T follicular helper cell (primary cell): ENCODE data around the gene PTPA.

Experiments
- DNase-seq: peaks from one replicate; pipeline ENCODE4 v3.0.0-alpha.2; 2020; ENCODE audit warnings: low read depth

Gene PTPA

DNA sequence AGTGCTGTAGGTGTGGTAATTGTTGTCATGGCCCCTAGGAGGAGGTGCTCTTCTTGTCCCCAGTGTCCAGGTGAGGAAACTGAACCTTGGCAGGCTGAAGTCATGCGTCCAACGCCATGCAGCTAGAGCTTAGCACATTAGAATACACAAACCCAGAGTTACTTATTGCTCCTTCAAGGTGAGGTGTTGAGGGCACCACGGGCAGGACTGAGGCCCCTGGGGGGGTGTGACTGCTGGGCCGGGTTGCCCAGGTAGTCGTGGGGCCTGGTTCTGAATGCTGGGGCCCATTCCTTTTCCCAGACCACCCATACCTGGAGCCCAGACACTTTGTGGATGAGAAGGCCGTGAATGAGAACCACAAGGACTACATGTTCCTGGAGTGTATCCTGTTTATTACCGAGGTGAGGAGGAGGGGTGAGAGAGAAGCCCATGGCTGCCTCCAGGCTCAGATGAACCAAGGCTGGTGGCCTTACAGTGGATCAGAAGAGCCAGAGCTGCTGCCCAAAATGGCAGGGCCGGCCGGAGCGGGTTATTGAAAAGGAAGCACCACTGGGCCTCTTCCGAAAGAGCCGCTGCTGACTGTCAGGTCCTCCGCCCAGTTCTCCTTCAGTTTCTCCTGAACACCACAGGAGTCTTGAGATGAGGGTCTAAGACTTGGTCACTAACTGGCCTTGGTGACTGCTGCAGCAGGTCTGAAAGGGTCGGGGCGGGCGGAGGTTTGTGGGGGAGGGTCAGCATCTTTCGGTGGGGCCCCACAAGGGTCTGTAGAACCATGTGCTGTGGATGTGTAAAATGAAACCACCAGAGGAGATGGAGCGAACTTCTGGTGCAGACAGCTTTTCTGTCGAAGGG, 26.3 kb downstream of the PTPA start:
- DNase-seq, result no peak

DNA sequence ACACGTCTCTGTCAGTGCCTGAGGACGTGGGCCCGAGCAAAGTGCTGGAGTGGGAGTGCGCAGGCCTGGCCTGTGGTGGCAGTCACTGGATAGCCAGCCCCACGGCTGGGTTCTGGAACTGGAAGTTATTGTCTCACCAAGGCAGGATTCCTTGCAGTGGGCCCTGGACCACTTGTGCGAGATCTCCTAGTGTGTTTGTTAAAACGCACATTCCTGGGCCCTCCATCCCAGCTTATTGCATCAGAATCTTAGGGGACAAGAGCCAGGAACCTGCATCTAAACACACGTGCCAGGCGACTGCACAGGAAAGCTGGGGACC, 26.9 kb downstream of the PTPA start:
- DNase-seq, result no peak

DNA sequence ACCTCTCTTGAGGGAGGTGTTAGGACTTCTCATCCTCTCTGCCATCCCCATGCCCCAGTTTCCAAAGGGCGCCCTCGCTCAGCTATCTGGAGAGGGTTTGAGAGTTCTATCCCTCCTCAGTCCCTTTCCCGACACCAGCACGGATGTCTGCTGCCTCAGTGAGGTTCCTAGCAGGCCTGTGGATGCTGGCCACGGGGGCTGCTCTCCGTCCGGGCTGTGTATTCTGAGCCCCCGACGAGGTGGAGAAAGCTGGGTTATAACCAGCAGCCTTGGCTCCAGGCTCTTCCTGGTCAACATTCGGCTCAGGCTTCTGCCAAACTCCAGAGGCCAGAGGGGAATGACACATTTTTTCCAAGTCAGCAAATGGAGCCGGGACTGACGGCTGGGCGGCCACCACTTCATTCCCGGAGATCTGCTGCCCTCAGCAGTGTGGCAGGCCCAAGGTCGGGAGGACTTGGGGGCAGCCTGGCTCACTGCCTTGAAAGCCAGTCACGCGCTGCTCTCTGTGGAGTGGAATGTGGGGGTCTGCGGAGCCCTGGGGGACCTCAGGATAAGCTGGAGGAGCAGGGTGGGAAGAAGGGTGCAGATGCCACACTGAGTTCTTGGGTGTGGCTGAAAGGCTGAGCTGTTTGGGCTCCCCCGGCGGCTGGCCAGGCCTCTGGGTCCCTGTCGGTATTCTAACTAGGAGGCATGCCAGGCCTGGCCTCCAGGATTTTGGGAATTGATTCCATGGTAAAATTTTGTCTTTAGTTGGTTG, 27.4 kb downstream of the PTPA start:
- no peak for DNase-seq

DNA sequence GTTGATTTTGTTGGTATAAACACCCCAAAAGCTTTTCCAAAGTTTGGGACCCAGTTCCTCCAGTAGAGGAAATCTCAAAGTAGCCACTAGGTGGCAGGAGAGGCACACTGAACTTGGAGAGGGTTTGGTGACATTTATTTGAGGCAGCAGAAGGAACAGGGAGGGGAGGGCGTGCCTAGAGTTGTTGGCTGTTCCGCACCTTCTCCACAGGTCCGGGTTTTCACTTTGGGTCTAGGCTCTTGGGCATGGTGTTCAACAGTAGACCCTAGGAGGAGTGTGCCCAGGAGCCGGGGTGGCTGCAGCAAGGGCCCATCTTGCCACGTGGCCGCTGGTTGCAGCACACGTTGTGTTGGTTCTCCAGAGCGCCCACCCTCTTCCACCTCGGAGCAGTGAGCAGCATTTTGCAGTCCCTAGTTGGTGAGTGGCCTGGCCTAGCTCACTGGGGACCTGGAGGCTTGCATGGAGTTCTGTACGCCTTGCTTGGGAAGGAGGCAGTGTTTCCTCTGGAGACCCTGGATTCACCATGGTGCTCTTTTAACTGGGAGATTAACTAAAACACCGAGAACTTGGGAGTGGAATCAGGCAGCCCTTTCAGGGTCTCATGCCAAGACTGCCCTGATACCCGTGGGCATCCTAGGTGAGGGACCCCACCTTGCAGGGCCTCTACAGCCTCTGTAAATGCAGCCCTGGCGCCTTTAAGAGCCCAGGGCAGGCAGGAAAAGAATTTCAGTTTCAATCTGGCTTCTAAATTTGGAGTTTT, 28.2 kb downstream of the PTPA start:
- DNase-seq, result peak; percentile 65

DNA sequence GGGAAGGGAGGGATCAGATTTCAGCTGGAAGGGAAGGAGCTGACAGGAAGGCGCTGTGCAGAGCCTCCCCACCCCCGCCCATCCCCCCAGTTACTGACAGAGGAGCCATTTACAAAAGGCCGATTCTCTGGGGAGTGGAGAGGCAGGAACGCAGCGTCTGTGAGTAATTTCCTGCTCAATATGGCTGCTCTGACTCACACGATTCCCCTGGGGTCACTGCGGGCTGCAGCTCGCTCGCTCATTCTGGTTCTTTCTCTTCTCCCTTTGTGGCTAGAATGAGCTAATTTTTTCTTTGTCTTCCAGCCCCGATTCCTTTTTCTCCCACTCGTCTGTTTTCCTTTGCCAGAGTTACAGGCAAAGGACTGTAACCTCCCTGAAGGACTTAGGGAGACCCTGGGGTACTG, 28.8 kb downstream of the PTPA start:
- DNase-seq, result peak; percentile 70

DNA sequence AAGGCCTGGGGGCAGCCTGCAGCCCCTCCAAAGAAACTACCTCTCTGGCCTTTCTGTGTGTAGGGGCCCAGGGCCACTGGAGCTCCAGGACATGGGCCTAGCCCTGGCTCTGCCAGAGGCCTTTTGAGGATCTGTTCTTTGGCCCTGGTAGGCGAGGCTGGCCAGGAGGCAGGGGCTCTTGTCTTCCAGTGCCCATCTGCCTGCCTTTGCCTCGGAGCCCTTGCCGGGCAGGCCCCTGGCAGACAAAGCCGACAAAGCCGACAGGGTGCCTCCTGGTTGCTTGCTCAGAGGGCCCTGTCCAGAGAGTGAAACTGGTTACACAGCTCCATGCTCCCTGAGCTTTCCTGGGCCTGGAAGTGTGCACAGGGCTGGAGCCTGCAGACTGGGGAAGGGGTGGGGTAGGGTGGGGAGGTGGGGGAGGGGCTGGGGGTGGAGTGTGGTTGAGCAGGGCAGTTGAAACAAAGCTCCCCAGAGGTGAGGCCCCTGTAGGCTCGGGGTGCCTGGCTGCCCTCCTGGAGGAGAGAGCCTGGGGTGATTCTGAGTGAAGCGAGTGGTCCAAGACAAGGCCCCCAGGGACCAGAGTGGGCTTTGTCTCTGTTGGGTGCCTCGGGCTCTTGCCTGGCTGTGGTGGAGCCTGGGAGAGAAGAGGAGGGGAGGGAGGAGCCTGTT, 29.3 kb downstream of the PTPA start:
- DNase-seq, result no peak

DNA sequence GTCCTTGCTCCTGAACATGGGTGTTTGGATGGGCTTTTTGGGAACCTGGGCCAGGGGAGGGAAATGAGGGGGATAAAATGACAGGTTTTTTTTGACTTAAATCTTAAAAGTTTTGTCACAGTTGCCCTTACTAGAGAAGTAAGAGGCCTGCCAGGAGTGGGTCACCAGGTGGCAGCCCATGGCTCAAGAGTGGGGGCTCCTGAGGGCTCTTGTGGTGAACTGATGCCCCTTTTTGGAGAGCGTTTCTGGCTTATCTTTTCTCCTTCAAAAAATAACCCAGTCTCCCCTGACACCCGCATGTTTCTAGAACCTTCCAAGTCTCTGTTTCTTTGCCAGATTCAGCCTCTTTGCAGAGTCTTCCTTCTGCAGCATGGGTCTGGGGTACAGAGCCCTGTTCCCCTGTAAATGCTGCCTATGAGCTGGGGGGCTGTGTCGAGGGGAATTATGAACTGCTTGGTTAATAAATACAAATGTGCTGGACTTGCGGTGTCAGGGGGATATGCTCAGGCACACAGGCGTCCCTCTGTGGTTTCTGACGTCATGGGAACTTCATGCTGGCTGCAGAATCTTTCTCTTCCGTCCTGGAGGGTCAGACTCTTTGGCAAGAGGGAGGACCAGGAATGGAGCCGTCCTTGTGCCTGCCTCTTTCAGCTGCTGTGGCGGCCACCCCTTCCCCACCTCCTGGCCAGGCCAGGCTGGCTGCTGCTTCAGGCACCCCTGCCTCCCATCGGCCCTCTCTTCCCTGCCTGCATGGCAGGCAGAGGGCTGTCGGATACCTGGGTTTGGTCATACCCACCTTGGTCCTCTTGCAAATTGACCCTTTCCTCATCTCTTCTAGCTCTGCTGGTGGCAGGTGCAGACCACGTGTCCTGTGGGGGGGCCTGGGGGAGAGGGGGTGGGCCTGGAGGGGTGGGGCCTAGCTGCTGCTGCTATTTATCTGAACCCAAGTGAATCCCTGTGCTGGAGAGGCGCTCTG, 30.1 kb downstream of the PTPA start:
- no peak for DNase-seq

DNA sequence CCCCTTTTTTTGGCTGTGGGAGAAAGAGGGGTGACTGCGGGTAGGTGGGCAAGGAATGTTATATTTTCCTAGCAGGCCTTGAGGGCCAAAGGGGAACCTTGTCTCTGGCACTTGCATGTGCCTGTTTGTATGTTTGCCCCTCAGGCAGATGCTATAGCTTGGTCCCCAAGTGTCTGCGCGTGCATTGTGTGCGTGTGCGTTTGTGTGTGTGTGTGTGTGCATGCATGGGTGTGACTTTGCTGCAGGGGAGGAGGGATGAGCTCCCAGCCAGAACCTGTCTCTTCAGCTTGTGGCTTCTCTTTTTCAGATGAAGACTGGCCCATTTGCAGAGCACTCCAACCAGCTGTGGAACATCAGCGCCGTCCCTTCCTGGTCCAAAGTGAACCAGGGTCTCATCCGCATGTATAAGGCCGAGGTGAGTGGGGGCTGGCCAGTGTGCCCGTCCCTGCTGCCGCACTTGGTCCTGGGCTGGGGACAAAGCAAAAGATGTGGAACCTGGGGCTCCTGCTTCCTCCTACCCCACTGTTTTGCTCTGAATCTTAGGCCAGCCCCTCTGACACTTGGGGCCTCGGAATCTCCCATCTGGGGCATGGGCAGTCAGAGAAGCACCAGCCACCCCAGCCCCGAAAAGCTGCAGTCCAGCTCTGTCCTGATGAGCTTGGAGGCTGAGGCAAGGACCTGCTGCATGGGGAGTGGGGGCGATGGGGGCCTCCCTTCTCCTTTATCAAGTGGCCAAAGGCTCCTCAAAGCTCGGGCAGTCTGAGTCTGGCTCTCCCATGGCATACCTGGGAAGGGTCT, 31.1 kb downstream of the PTPA start:
- no peak for DNase-seq

DNA sequence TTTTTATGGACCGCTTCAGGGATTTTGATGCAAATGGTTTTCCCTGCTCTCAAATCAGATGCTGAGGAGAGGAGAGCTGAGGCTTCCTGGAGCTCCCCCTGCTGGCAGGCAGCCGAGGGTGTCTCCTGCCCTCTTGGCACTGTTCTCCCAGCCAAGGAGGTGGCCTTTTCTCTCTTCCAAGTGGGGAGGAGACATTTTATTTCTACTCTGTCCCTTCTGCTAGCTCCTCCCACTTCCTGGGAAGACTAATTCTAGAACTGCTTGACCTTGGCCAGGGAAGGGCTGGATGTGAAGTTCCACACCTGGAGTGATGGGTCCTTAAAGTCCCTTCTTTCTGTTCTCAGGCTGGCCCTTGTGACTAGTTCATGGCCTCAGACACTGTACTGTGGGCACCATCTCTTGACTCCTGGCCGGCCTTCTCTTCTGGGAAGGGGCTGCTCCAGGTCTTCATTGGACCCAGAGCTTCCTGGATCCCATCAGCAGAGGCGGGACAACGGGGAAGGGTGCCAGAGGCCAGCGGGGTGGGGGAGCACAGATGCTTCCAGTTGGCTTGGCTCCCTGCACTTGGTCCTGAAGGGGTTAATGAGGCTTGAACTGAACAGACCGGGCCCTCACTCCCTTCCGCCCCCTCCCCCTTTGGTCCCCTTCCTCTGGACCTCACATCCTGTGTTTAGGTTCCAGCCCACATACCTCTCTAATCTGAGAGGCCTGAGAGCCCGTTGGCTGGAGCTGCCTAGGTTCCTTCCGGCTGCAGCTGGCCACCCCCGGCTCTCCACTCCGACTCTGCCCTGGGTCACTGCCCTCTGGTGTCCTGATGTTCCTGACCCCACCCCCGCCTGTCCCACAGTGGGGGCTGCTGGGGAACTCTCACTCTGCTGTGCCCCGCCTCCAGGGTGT, 32.1 kb downstream of the PTPA start:
- peak; percentile 64 for DNase-seq

DNA sequence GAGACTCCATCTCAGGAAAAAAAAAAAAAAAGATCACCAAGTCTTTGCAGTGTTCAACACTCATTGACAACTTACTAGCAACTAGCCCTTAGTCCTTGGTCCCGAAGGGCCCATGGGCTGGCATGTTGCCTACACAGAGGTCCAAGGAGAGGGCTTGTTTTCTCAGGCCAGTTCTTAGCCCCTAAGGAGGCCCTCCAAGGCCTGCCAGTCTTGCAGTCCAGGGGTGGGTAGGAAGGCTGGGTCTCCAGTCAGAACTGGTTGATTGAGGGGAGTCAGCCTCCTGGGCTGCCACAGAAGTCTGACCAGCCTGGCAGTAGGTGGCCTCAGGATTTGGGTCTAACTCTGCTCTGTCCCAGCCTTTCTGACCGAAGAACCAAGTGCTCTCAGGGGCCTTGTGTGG, 34.1 kb downstream of the PTPA start:
- DNase-seq, result no peak

DNA sequence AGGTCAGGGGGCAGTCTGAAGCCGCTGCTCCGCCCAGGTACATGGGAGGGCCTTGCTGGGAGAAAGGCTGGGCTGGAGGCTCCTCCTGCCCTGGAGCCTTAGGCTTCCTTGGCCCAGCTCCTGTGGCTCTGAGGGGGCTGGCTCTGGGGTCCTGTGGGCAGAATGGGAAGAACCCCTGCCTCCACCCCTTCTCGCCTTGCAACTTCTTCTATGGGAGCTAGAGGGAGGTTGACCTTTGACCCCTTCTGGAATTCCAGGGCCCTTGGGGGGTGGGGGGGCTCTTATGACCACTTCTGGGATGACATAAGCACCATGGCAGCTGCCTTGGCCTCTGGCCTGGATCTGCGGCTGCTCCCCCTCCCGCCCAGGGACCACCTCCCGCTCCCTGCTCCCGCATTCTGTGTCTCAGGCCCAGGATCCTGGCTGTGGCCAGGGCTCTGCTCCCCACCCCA, 34.7 kb downstream of the PTPA start:
- DNase-seq, result no peak

DNA sequence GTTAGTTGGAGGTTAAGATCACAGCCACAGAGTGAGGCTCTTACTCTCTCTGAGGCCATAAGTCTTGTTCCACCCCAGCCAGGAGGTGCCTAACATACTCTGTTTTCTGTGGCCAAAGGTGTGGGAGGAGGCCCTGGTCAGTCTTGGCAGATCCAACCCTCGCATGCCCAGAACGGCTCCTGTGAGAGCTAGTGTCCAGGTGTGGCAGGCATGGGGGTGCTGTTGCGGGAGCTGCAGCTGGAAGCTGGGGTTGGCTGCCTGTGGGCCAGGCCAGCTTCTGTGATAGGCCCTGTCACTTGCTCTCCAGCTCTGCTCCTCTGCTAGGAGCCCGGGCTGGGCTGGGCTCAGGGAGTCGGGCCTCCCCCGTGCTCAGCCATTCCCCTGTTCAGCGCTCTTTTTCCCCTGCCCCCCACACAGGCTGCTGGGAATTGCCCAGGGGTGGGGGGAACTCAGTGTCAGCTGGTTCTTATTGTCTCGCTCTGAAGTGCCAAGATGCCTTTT, 35.3 kb downstream of the PTPA start:
- no peak for DNase-seq

DNA sequence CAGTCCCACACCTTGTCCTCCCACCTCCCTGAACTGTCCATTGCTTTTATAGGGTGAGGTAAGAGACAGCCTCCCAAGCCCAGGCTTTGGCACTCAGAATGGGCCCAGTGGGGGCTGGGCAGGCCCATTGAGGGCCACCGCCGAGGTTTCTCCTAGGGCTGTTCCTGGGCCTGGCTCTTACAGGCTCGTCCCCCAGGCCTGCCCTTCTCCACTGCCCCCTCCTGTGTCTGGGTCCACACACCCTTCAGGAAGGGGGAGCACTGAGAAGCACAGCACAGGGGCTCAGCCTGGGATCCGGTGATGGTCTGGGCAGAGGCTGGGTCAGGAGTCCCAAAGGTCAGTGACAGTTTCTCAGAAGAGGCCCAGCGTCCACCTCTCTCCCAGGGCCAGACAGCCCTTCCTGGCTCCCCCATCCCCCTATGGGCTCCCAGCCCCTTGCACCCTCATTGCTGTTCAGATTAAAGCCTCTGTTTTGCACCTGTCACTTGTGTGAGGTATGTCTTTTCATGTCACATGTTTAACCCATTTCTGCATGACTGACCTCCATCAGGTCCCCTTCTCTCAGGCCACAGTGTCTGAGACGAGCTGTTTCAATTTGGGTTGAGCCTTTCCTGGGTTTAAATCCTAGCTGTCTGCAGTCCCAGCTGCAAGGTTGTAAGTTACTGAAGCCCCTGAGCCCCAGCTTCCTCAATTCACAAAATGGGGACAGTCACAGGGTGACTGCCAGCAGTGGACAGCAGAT, 37.4 kb downstream of the PTPA start:
- no peak for DNase-seq

DNA sequence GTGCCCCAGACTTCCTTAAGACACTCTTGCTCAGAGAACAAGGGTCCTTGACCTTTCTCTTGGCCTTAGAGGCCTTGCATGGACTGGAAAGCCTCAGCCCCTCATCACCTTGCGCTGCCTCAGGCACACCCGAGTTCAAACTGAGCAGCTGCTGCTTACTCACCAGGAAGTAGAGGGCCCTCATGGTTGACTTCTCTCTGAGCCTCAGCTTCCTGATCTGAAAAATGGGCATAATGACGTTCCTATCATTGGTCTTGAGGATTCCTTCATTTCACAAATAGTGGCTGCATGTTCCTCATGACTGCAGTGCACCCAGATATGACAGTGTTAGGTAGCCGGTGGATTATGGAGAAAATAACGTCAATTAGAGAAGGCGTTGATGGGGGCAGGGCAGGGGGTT, 38.2 kb downstream of the PTPA start:
- no peak for DNase-seq

DNA sequence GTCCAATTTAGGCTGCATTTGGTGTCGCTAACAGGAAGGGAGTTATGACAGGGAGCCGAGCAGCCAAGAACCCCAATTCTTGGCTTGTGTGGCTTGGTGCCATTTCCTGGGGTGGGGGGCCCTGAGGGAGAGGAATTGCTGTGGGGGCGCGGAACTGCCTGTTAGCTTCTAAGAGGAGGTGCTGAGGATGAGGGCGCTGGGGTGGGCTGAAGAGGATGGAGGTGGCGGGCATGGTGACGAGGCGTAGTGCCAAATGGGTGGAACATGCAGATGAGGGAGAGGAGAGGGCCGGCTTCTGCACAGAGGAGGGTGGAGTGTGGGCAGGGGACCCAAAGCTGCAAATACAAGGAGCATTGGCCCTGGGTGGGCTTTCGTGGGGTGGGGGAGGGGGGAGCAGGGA, 38.9 kb downstream of the PTPA start:
- no peak for DNase-seq

DNA sequence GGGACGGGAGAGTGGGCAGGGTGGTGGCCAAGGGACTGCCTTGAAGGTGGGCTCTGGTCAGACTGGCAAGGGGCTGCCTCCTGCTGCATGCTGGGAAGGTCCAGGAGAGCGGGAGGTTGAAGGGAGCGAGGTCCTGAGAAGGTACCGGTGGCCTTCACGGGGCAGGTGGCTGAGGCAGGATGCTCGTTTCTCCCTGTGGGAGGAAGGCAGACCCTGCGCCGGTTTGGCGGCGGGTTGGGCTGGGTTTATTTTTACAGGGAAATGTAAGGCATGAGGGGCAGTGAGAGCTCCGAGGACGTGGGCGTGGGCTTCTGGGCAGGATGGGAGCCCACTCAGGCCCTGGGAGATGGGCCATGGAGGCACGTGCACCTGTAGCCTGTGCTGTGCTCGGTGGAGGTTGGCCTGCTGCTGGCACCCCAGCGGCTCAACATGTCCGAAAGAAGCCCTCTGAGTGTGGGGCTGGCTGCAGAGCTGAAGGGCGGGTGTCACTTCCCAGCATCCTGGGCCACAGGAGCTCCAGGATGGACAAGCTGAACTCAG, 39.5 kb downstream of the PTPA start:
- DNase-seq, result no peak

DNA sequence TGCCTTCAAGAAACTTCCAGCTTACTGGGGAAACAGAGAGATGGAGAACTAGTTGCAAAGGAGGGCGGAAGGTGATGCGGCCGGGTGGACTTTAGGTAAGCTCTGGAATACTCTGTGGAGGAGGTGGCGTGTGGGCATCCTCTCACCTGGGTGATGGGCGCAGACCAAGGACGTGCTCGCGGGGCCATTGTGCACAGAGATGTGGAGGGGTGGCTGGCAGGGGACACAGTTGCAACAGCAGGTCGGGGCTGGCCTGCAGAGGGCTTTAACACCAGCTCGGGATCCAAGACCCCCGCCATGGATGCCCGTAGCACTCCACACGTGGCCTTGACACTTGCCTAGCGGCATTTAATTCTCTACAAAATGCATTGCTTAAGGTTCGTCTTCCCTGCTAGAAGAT, 40.3 kb downstream of the PTPA start:
- DNase-seq, result no peak
